GM21515 (cell line): ENCODE data around the gene PIK3R2.

ENCODE experiments used
- ATAC-seq: cut with Tn5 transposase; IDR thresholded peaks from one replicate; pipeline ENCODE4 v1.9.1; 2021; ENCODE audit not compliant: unreplicated experiment

PIK3R2 gene

DNA sequence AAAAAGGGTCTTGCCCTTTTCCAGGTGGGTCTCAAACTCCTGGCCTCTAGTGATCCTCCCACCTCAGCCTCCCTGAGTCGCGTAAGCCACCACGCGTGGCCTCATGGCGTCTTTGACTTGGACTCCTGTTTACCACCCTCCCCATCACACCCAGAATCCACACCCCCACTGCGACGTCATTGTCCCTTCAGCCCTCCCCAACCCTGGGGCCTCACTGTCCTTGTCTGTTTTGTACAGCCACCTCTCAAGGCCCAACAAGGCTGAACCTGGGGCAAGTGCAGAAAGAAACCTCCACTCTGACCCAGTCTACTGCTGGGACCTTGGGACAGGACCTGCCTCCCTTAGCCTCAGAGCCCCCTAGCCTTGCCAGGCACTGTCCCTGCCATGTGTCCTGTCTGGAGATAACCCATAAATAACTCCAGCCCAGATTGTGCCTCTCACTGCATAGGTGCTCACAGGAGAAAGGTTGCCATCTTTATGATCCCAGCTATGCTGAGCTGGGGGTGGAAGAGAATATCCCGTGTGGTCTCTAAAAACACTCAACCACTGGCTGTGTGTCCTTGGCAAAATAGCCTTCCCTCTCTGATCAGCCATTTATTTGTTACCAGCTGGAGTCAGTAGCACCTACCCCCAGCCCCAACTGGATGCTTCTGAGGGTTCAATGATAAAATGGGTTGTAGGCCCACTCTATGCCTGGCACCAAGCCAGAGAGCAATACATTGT, 18.8 kb downstream of the PIK3R2 start:
- no peak for ATAC-seq

DNA sequence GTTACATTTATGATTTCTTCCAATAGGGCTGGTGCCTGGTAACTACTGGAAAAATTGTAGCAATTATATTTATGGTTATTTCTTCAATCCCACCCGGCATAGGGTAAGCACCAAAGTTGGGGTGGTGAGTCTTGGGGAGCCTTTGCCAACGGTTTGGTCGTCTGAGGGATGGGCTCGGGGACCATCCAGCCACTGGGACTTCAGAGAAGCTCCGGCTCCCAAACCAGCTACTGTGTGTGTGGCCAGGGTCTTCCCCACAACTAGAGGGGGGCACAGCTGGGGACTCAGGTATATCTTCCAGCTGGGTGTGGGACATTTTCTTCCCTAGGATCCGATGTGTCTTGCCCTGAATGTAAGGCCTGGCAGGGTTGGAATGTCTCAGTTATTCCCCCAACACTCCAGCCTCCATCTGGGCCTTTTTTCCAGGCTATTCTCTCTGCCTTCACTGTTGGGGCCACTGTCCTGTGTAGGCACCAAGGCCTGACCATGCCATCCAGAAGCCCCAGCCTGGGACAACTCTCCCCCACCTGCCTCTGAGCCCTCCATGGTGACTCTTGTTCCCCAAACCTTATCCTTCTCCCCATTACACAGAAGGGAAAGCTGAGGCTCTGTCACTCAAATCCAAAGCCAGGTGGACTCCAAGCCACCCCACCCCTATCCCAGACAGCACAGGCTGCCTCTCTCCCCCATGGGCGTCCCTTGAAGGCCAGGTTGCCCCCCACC, 19.5 kb downstream of the PIK3R2 start:
- ATAC-seq: no peak

DNA sequence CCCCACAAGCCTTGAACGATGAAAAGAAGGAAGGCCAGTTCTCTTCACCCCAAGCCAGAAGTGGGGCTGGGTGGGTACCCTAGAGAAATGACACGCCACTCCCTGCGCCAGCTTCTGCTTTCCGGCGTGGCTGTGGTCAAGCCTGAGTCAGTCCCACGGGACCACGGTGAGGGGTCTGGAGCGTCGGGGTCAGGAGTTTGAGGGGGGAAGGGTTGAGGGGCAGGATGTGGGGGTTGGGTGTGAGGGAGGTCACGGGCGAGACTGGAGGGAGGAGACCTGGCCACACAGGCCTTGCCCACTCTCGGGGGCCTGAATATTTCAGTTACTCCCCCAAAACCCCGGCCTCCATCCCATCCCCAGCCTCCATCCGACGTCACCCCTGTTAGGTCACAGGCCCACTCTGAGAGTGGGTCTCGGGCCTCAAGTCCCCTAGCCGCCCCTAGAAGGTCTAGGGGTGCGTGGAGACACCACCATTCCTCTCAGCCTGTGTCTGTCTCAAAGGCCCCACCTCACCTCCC, 20.1 kb downstream of the PIK3R2 start:
- ATAC-seq: peak; percentile 8

DNA sequence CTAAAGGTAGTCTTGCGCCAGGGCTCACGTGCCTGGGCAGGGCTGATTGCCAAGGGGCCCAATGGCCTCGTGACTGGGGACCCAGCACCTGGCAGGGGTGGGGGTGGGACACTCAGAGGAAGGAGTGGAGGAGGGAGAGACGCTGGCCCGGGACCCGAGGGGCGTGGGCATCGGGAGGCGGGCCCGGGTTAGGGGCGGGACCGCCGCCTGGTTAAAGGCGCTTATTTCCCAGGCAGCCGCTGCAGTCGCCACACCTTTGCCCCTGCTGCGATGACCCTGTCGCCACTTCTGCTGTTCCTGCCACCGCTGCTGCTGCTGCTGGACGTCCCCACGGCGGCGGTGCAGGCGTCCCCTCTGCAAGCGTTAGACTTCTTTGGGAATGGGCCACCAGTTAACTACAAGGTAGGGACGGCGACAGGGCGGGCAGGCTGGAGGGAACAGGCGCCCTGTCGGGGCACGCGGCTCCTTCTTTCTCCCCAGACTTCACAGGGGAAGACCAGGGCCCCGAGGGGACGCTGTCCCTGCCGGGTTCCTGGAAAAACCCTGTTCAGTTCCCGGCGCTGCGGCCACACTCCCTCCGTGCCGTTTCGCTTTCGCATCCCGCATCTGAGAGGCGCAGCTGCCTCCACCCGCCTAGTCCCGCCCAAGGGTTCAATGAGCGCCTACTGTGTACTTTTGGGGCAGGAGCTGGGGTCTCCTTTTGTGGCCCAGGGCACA, 20.8 kb downstream of the PIK3R2 start, which contains the start of gene IFI30:
TSS of gene IFI30 (plus strand) at position 242 of the 717 bp plus-strand sequence. CDS start at position 271, 29 bp downstream.
- peak; percentile 35 for ATAC-seq

DNA sequence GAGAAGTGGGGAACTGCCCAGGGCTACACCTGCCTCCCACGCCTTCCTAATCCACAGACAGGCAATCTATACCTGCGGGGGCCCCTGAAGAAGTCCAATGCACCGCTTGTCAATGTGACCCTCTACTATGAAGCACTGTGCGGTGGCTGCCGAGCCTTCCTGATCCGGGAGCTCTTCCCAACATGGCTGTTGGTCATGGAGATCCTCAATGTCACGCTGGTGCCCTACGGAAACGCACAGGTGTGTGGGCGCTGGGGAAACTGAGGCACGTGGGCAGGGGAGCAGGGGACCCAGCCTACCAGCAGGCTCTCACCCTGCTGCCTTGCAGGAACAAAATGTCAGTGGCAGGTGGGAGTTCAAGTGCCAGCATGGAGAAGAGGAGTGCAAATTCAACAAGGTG, 22.0 kb downstream of the PIK3R2 start:
- ATAC-seq: no peak

DNA sequence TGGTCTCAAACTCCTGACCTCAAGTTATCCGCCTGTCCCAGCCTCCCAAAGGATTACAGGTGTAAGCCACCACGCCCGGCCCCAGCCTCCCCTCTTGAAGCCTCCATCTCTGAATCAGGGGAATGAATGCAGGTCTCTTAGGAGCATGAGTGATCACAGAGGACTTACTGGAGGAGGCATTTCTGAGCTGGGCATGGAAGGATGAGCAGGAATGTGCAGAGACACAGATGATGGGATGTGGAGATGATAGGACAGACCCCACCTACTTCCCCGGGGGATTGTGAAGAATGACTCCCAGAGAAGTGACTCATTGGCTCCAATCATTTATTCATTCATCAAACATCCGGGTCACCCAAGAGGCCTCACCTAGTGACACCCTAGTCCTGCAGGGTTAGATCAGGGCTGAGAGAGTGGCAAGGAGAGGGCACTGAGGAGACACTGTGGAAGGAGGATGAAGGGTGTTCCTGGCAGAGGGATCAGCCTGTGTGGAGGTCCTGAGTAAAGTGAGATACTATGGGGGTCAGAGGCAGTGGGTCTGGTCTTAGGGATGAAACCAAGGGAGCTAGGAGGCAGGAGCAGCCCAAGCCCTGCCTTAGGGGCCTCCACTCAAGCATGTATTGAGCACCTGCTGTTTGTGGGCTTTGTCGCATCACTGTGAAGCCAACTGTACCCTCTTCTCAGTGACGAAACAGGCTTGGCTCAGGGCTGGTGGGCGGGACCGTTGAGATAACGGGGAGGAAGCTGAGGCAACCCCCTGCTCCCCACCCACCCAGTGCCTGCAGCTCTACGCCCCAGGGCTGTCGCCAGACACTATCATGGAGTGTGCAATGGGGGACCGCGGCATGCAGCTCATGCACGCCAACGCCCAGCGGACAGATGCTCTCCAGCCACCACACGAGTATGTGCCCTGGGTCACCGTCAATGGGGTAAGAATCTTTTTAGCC, 23.7 kb downstream of the PIK3R2 start:
- ATAC-seq: no peak

DNA sequence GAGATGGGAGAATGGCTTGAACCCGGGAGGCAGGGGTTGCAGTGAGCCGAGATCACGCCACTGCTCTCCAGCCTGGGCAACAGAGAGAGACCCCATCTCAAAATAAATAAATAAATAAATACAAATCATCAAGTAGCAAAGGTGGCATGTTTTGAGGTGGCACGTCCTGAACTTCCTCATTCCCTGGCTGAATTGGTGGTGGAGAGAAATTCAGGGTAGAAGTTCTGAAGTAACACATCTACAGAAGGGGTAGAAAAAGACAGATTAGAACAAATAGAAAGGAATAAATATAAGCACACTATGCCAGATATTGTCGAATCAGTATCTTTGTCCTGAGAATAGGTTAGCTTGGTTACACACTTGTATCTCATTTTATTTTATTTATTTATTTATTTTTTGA, 27.0 kb downstream of the PIK3R2 start:
- no peak for ATAC-seq

DNA sequence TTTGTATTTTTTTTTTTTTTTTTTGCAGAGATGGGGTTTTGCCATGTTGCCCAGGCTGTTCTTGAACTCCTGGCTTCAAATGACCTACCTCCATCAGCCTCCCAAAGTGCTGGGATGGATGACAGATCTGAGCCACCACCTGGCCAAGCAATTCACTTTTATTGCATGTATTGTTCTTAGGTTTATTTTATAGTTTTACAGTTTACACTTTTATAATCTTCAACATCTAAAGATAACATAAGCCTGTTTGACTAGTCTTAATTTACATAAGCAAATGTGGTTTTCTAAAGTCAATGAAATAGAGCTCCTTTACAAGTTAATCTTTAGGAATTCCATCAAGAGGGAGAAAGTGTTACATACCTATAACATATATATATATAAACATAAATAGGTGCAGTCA, 30.6 kb downstream of the PIK3R2 start:
- ATAC-seq: no peak

DNA sequence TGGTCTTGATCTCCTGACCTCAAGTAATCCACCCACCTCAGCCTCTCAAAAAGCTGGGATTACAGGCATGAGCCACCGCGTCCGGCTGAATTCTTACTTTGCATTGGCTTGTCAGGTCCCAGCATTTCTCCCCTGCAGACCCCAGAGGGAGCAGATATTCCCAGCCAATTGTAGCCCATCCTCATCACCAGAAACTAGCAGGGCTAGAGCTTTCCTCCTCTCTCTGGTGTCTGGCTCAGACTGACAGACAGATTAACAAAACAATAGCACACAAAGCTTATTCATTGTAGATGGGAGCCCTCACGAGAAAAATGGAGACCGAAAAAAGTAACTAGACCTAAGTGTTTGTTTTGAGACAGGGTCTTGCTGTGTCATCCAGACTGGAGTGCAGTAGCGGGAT, 32.6 kb downstream of the PIK3R2 start:
- no peak for ATAC-seq

DNA sequence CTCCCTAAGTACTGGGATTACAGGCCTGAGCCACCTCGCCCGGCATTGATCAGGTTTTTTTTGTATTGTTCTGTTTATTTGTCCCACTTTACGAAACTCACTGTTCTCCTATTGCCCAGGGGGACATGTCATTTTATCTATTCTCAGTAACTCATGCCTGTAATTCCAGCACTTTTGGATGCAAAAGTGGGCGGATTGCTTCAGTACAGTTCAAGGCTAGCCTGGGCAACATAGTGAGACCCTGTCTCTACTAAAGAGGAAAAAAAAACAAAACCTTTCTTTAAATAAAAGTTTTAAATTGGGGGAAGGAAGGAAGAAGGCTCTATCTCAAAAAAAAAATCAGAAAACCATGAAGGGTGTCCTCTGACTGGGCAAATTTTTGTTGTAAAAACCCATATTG, 37.3 kb downstream of the PIK3R2 start:
- ATAC-seq: no peak

DNA sequence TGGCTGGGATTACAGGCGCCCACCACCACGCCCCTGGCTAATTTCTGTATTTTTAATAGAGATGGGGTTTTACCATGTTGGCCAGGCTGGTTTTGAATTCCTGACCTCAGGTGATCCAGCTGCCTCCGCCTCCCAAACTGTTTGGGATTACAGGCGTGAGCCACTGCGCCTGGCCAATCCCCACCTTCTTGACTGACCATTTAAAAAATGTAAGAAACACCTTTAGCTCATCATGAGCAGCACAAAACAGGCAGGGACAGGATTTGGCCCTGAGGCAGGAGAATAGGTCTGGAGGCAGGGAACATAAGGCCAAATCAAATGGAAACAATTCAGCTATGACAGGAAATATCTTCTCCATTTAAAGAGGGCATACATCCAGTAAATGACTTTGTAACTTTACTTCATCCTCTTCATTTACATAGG, 38.7 kb downstream of the PIK3R2 start:
- no peak for ATAC-seq

DNA sequence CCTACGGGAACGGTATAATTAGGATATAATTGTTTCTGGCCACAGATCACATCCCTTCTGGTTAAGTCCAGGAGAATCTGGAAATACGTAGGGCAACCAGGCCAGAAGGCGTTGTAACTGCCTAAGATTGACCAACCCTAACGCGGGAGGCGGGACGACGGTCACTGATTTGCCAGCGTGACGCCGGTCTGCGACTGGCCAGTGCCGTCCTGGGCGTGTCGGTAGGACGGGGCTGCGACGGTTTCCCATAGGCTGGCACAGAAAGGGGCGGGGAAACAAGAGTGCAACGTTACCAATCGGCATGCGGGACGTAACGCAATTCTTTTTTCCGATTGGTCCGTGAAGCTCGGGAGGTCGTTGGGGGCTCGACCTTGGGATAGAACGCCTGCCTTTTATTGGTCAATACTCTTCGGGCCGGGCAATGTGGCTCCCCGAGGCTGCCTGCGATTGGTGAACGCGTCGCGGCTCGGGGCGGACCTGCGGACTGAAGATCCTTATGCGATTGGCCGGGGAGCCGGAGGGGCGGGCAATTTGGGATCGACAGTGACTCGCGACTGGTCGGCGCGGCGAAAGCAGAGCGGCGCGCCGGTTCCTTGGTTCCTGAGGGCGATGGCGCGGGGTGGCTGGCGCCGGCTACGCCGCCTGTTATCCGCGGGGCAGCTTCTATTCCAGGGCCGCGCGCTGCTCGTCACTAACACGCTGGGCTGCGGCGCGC, 39.9 kb downstream of the PIK3R2 start, which contains the start of gene MPV17L2:
TSS of gene MPV17L2 (plus strand) at position 546 of the 715 bp plus-strand sequence. CDS start at position 610, 64 bp downstream.
- ATAC-seq: peak; percentile 75

DNA sequence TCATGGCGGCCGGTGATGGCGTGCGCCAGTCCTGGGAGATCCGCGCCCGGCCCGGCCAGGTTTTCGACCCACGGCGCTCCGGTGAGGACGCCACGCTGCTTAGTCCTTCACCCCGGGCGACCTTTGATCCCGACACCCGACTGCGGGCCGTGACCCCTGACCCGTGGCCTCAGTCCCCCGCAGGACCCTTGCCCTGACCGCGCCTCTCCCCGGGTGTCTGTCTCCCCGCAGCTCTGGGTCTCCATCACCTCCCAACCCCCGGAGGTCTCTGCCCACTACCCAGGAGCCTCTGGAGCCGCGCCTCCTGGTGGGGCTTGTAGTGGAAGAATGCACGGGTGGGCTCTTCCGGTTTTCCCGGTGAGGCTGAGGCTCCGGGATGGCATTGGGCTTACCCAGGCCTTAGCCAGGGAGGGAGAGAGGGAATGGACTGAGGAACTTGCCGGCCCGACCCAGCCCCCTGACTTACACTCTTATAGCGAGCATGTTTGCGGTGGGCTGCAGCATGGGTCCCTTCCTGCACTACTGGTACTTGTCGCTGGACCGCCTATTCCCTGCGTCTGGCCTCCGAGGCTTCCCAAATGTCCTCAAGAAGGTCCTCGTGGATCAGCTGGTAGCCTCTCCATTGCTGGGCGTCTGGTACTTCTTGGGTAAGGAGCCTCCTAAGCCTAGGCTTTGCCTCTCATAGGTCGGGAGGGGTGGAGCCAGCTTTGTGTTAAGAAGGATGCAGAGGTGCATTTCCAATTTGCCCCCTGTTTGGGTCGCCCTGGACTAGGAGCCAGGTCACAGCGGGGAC, 40.6 kb downstream of the PIK3R2 start:
- no peak for ATAC-seq

DNA sequence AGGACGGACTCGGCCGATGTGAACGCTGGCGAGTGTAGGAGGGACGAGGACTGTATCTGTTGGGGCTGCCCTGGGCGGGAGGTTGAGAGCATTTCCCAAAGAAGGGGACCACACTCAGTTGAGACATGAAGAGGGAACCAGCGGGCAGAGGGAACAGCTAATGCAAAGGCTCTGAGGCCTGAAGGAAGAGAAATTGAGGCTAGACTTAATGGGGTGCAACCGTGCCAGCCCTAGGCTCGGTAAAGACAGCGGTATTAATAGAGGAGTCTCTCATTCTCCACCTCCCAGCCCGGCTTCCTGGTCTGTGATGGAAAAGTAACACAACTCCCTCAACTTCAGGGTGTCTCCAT, 41.2 kb downstream of the PIK3R2 start:
- ATAC-seq: no peak

DNA sequence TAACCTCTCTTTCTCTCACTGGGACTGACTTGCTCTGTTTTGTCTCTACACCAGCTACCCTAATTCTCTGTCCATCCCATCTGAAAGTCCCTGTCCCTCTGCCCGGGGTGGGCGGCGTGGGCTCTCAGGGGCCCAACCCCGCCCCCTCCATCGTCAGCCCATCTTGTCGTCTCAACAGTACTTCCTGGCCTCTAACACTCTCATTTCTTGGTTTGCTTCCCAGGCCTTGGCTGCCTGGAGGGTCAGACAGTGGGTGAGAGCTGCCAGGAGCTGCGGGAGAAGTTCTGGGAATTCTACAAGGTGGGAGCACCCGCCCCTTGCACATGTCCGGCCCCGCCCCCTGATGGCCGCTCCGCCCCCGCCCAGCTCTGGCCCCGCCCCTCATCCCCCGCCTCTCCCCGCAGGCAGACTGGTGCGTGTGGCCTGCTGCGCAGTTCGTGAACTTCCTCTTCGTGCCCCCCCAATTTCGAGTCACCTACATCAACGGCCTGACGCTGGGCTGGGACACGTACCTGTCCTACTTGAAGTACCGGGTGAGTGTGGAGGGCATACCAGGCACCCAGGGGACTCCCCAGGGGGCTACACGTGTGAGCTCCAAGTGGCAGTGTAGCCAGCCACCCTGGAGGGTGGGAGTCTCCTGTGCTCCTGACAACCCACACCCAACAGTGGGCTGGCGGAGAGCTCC, 41.7 kb downstream of the PIK3R2 start:
- ATAC-seq: no peak

DNA sequence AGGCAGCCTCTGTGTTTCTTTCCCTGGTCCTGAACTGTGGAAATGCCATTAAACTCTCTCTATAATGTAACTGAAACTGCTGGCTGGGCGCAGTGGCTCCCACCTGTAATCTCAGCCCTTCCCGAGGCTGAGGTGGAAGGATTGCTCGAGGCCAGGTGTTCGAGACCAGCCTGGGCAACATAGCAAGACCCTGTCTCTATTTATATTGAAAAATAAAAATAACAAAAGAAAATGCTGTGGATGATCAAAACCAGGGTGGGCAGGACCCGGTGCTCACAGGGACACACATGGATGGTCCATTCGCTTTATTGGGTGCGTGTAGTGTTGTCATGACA, 43.5 kb downstream of the PIK3R2 start:
- ATAC-seq: no peak

DNA sequence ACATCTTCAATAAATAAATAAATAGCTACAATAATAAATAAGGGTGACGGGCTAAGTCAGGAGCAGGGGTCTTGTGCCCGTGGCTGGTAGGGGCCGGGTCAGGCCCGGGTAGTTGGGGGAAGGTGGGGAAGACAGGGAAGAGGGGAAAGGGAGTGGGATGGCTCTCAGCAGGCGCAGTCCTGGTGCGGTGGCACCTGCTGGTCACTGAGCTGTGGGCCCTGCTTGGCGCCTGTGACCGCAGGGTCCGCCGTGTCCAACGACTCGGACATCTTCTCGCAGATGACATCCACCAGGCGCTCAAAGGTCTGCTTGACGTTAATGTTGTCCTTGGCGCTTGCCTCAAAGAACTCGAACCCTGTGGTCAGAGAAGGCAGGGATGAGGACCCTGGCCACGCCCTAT, 44.3 kb downstream of the PIK3R2 start:
- no peak for ATAC-seq

DNA sequence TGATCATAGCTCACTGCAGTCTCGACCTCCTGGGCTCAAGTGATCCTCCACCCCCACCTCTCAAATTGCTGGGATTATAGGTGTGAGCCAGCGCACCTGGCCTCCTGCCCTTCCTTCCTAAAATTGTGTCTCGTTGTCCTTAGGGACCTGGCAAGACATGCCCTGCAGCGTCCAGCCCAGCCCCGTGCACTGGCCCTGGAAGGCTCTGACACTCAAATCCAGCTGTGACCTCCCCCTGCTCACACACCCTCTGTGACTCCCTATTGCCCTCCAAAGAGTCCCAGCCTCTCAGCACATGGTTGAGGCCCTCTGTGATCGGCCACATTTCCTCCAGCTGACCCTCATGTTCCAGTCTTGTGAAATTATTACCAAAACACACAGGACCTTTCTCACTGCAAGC, 45.0 kb downstream of the PIK3R2 start:
- ATAC-seq: no peak

DNA sequence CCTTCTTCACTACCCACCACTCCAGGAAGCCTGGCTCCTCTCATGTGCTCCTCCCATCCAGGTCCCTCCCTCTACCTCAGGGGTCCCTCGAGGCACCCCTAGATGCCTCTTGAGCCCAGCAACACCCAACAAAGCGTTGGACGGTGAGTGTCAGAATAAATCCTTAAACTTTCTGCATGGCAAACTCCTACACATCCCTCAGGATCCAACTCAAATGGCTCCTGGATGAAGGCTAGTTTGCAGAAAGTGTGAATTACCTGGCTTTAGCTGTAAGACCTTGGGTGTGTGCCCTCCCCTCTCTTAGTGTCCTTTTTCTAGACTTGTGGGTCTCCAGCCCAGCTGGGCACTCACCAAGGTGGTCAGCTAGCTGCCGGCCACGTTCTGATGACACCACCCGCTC, 45.4 kb downstream of the PIK3R2 start:
- ATAC-seq: no peak
